Stimulated activated CD4-positive, alpha-beta T cell treated with anti-CD3 and anti-CD28 coated beads, Interleukin-12 subunit alpha, Interleukin-12 subunit beta, amount 100 ng/mL, for 4 hours (primary cell): Measurements from ENCODE around the gene SSTR4.

Experiments used
- DNase-seq: peaks from one replicate; pipeline ENCODE4 v3.0.0-alpha.2; 2020

Gene SSTR4

GRCh38 chr20:23047001-23047737 is 12.1 kb downstream of the SSTR4 start:
- DNase-seq, result no peak

GRCh38 chr20:23047738-23048214 is 12.7 kb downstream of the SSTR4 start:
- no peak for DNase-seq

- no peak for DNase-seq
These were observed 13.4 kb downstream of the SSTR4 start for GRCh38 chr20:23048283-23049200.

- no peak for DNase-seq
These were observed 14.3 kb downstream of the SSTR4 start, which contains the start of gene THBD for GRCh38 chr20:23049201-23050075. TSS of gene THBD (minus strand) at chr20:23049672. CDS start at chr20:23049504, 168 bp downstream.

- no peak for DNase-seq
These were observed 15.1 kb downstream of the SSTR4 start for GRCh38 chr20:23050076-23050838.

- no peak for DNase-seq
These were observed 15.9 kb downstream of the SSTR4 start for GRCh38 chr20:23050847-23051627.

GRCh38 chr20:23052904-23053303 is 17.8 kb downstream of the SSTR4 start:
- no peak for DNase-seq

GRCh38 chr20:23058240-23058639 is 23.1 kb downstream of the SSTR4 start:
- no peak for DNase-seq

- DNase-seq, result no peak
These were observed 23.9 kb downstream of the SSTR4 start for GRCh38 chr20:23059001-23059400.

GRCh38 chr20:23059846-23060245 is 24.7 kb downstream of the SSTR4 start:
- no peak for DNase-seq

- no peak for DNase-seq
These were observed 25.5 kb downstream of the SSTR4 start for GRCh38 chr20:23060629-23061028.

GRCh38 chr20:23061262-23061661 is 26.1 kb downstream of the SSTR4 start:
- DNase-seq, result no peak

- DNase-seq, result no peak
These were observed 26.8 kb downstream of the SSTR4 start for GRCh38 chr20:23061734-23062561.

GRCh38 chr20:23062632-23063031 is 27.5 kb downstream of the SSTR4 start:
- DNase-seq, result no peak

- DNase-seq, result no peak
These were observed 28.1 kb downstream of the SSTR4 start for GRCh38 chr20:23063168-23063567.

- DNase-seq, result no peak
These were observed 28.5 kb downstream of the SSTR4 start for GRCh38 chr20:23063581-23063980.

- no peak for DNase-seq
These were observed 30.4 kb downstream of the SSTR4 start for GRCh38 chr20:23065266-23066201.

GRCh38 chr20:23066772-23067171 is 31.7 kb downstream of the SSTR4 start:
- no peak for DNase-seq

GRCh38 chr20:23068283-23068682 is 33.2 kb downstream of the SSTR4 start:
- DNase-seq, result no peak
